Measurements from ENCODE around the gene IDI2. TPM values are rescaled to one million over a fixed set of nuclear protein-coding genes. Genes with fewer than 3 reads are reported as not detected.

IDI2 gene
- total and polyA plus RNA-seq, 2 experiments from 2014 or later = not detected

DNA sequence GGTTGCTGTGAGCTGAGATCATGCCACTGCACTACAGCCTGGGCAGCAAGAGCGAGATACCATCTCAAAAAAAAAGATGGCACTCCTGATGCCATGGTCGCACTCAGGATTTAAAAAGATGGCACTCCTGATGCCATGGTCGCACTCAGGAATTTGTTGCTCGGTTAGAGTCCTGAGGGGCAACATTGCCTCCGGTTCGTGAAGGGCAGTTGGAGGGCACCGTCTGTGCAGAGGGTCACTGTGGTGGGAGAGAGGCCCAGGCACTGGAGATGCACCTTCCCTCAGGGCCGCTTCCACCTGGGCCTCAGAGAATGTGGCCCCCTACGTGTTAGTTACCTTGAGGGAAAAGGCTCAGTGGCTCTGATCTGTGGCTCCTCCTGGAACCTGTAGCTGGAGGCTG, 19.1 kb downstream of the IDI2 start:
- TF ChIP-seq, protein P1, sequence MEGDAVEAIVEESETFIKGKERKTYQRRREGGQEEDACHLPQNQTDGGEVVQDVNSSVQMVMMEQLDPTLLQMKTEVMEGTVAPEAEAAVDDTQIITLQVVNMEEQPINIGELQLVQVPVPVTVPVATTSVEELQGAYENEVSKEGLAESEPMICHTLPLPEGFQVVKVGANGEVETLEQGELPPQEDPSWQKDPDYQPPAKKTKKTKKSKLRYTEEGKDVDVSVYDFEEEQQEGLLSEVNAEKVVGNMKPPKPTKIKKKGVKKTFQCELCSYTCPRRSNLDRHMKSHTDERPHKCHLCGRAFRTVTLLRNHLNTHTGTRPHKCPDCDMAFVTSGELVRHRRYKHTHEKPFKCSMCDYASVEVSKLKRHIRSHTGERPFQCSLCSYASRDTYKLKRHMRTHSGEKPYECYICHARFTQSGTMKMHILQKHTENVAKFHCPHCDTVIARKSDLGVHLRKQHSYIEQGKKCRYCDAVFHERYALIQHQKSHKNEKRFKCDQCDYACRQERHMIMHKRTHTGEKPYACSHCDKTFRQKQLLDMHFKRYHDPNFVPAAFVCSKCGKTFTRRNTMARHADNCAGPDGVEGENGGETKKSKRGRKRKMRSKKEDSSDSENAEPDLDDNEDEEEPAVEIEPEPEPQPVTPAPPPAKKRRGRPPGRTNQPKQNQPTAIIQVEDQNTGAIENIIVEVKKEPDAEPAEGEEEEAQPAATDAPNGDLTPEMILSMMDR (IDR thresholded peaks at IDR 0.05; ENCODE audit: low read depth, low read length) = no peak
- Histone ChIP-seq H3K4me3 (no peak overlapping the region), H3K4me1 (ENCODE audit: low read depth) (no peaks in the 10 kb centered on the region), H3K9me3 (ENCODE audit: low read depth) (no peaks in the 10 kb centered on the region), H3K27ac (no peak overlapping the region), H3K36me3 (peaks cover 65% of the 10 kb centered on the region), H3K27me3 (no peaks in the 10 kb centered on the region)
- DNase-seq (ENCODE audit: low read depth in 1 of 2, low spot score in 1 of 2) = no peak

DNA sequence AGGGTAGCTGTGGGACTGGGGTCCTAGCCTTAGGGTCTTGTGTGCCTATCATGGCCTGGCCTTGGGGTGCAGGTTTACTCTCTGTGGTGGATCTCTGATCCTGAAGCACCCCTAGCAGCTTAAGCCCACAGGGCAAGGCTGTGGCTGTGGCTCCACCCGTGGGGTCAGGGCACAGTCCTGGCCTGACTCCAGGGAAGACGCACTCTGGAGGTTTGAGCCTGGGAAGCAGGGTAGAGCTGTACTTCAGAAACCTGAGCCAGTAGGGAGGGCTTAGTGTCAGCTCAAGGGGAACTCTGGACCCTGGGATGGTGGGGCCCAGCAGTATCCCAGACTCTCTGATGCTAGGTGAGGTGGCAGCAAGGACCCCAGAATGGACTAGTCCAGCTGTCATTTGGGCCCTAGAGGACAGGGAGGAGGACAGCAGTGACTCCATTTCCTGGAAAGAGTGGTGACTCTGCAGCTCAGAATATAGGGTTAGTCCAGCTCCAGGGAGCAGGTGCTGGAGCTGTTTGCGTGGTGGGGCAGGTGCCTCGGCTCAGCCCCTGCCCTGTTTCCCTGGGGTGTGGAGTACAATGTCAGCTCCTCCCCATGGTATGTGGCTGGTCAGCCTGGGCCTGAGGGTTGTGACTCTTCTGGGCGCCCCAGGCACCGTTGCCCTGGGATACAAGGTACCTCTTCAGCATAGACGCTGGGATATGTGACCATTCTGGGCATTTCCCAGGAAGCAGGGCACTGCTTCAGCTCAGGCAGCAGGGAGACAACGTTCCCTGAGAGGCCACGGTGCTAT, 21.6 kb downstream of the IDI2 start:
- Histone ChIP-seq H3K4me1 (ENCODE audit: low read depth) (no peaks in the 10 kb centered on the region), H3K4me3 (no peak overlapping the region), H3K9me3 (ENCODE audit: low read depth) (no peaks in the 10 kb centered on the region), H3K27ac (no peak overlapping the region), H3K27me3 (no peaks in the 10 kb centered on the region), H3K36me3 (peaks cover 72% of the 10 kb centered on the region)
- TF ChIP-seq, protein P1 (IDR thresholded peaks at IDR 0.05; ENCODE audit: low read depth, low read length) = no peak
- no peak for DNase-seq (ENCODE audit: low read depth in 1 of 2, low spot score in 1 of 2)

DNA sequence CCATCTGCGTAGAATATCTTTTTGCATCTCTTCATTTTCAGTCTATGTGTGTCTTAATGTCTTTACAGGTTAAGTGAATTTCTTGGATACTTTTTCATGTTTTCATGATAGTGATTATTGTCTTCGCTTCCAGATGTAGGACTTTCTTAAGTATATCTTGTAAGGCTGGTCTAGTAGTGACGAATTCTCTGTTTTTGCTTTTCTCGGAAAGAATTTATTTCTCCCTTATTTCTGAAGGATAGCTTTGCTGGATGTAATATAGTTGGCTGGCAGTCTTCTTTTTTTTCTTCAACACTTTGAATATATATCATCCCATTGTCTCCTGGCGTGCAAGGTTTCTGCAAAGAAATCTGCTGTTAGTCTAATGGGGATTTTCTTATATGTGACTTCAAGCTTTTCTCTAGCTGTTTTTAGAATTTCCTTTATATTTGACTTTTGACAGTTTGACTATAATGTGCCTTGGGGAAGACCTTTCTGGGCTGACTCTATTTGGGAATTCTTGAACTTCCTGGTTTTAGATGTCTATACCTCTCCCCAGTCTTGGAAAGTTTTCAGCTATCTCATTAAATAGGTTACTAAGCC, 23.1 kb downstream of the IDI2 start:
- Histone ChIP-seq H3K27me3 (no peaks in the 10 kb centered on the region), H3K4me3 (no peak overlapping the region), H3K9me3 (ENCODE audit: low read depth) (no peaks in the 10 kb centered on the region), H3K4me1 (ENCODE audit: low read depth) (no peaks in the 10 kb centered on the region), H3K36me3 (peaks cover 68% of the 10 kb centered on the region), H3K27ac (no peak overlapping the region)
- no peak for DNase-seq (ENCODE audit: low read depth in 1 of 2, low spot score in 1 of 2)
- TF ChIP-seq, protein P1 (IDR thresholded peaks at IDR 0.05; ENCODE audit: low read depth, low read length) = no peak

DNA sequence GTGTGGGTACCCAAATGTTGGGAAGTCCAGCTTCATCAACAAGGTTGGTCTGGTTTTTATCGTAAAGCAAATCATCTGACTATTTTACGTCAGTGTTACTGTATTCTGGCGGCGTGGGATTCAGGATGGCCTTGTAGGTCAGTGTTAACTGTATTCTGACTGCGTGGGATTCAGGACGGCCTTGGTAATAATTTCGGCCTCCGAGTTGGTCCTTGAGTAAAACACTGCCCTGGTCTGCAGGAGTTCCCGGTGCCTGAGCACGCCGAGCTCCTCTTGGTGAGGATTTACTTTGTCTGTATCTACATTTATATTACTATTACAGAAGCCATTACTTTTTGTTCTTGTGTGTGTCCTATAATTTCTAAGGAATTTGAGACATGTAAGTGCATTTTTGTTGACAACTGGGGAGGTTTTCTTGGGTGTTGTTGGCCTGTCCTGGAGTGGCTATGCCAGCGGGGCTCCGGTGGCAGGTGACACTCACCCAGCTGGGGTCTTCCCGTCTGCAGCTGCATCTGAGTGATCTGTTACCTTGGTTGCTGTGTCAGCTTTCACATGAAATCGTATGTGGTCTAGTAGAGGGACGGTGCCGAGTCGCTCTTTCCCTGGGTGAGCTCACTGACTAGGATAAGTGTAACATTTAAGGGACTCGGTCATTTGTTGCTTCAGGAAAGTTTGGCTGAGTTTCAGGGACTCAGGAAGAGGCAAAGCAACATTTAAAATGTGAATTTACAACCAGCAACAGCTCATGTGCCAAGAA, 28.2 kb downstream of the IDI2 start:
- DNase-seq (ENCODE audit: low read depth in 1 of 2, low spot score in 1 of 2) = no peak
- TF ChIP-seq, protein P1 (IDR thresholded peaks at IDR 0.05; ENCODE audit: low read depth, low read length) = no peak
- Histone ChIP-seq H3K27ac (no peak overlapping the region), H3K4me1 (ENCODE audit: low read depth) (no peaks in the 10 kb centered on the region), H3K27me3 (no peaks in the 10 kb centered on the region), H3K36me3 (peaks cover 71% of the 10 kb centered on the region), H3K4me3 (no peak overlapping the region), H3K9me3 (ENCODE audit: low read depth) (no peaks in the 10 kb centered on the region)

DNA sequence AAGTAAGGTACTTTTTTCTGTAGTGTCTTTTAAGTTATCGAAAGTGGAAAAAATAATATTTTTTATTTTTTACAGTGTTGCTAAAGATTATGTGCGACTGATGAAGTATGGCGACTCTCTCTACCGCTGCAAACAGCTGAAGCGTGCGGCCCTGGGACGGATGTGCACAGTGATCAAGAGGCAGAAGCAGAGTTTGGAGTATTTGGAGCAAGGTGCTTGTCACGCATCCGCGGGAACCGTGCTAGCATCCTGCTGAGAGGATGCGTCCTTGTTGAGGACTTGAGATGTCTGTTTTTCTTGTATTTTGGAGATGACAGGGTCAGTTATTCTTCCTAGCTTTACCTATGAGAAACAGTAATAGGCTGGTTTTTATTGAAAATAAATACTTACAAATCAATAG, 29.6 kb downstream of the IDI2 start:
- Histone ChIP-seq H3K27me3 (no peaks in the 10 kb centered on the region), H3K4me1 (ENCODE audit: low read depth) (no peaks in the 10 kb centered on the region), H3K4me3 (no peak overlapping the region), H3K27ac (no peak overlapping the region), H3K9me3 (ENCODE audit: low read depth) (no peaks in the 10 kb centered on the region), H3K36me3 (peaks cover 63% of the 10 kb centered on the region)
- TF ChIP-seq, protein P1 (IDR thresholded peaks at IDR 0.05; ENCODE audit: low read depth, low read length) = no peak
- no peak for DNase-seq (ENCODE audit: low read depth in 1 of 2, low spot score in 1 of 2)
